OCI-LY1 (cell line): Measurements from ENCODE around the gene ADIRF.

Experiments used
- H2AFZ ChIP-seq: fragments of 200-600 bp; sonication (generic), shearing (Covaris generic); 2 replicates; pipeline ENCODE4 v1.6.0; 2014; ENCODE audit warnings: antibody characterized with exemption, mild to moderate bottlenecking, low read length
- H3F3A ChIP-seq: fragments of 200-600 bp; sonication (generic), shearing (Covaris generic); 2 replicates; pipeline ENCODE4 v1.6.0; 2014; ENCODE audit warnings: mild to moderate bottlenecking, antibody characterized with exemption, low read length, moderate library complexity; ENCODE audit not compliant: insufficient read depth
- H3K27ac ChIP-seq: fragments of 200-600 bp; sonication (generic); 2 replicates; pipeline ENCODE4 v1.5.1; 2014; ENCODE audit warnings: low read length, mixed run types, mild to moderate bottlenecking, low read depth; ENCODE audit not compliant: poor library complexity, severe bottlenecking
- H3K27me3 ChIP-seq: fragments of 200-600 bp; sonication (generic); 2 replicates; pipeline ENCODE4 v1.6.0; 2014; ENCODE audit warnings: antibody characterized with exemption, mild to moderate bottlenecking, low read length, moderate library complexity; ENCODE audit not compliant: insufficient read depth
- H3K36me3 ChIP-seq: fragments of 200-600 bp; sonication (generic); 2 replicates; pipeline ENCODE4 v1.6.1; 2014; ENCODE audit warnings: mild to moderate bottlenecking, antibody characterized with exemption, low read length, moderate library complexity, mixed read lengths; ENCODE audit not compliant: insufficient read depth
- H3K4me1 ChIP-seq: fragments of 200-600 bp; sonication (generic); 2 replicates; pipeline ENCODE4 v1.5.1; 2014; ENCODE audit warnings: mild to moderate bottlenecking, low read length, moderate library complexity; ENCODE audit not compliant: insufficient read depth, severe bottlenecking
- H3K4me2 ChIP-seq: fragments of 200-600 bp; sonication (generic), shearing (Covaris generic); 2 replicates; pipeline ENCODE4 v1.6.1; 2014; ENCODE audit warnings: low read length
- H3K4me3 ChIP-seq: fragments of 200-600 bp; sonication (generic); 2 replicates; pipeline ENCODE4 v1.5.1; 2014; ENCODE audit warnings: low read length, low read depth, mild to moderate bottlenecking, mixed read lengths; ENCODE audit not compliant: poor library complexity, severe bottlenecking
- H3K79me2 ChIP-seq: fragments of 200-600 bp; shearing (Covaris generic); 2 replicates; pipeline ENCODE4 v1.6.1; 2016; ENCODE audit warnings: mixed run types, low read length, mixed read lengths; ENCODE audit not compliant: insufficient read depth
- H3K9ac ChIP-seq: fragments of 200-600 bp; sonication (generic), shearing (Covaris generic); 2 replicates; pipeline ENCODE4 v1.6.1; 2014; ENCODE audit warnings: mild to moderate bottlenecking, low read length, mixed read lengths
- H3K9me2 ChIP-seq: fragments of 200-600 bp; sonication (generic), shearing (Covaris generic); 2 replicates; pipeline ENCODE4 v1.6.1; 2014; ENCODE audit warnings: low read depth, mild to moderate bottlenecking, low read length, mixed read lengths
- H3K9me3 ChIP-seq: fragments of 200-600 bp; shearing (Covaris generic); 2 replicates; pipeline ENCODE4 v1.6.1; 2014; ENCODE audit warnings: low read length, mixed read lengths
- H4K20me1 ChIP-seq: fragments of 200-600 bp; sonication (generic), shearing (Covaris generic); 2 replicates; pipeline ENCODE4 v1.6.0; 2016; ENCODE audit warnings: mild to moderate bottlenecking, low read length; ENCODE audit not compliant: insufficient read depth
- CTCF ChIP-seq: fragments of 200-600 bp; sonication (generic), shearing (Covaris generic); IDR thresholded peaks from 2 replicates; pipeline ENCODE4 v1.5.1; 2017; ENCODE audit warnings: mild to moderate bottlenecking, antibody characterized with exemption, low read length, moderate library complexity, mixed read lengths
- EZH2 ChIP-seq: fragments of 200-600 bp; sonication (generic), shearing (Covaris generic); IDR thresholded peaks from 2 replicates; pipeline ENCODE4 v1.8.0; 2017; ENCODE audit warnings: borderline replicate concordance, mixed run types, mild to moderate bottlenecking, antibody characterized with exemption, low read length, moderate library complexity, mixed read lengths

ADIRF gene

GRCh38 chr10:86967481-86967941 is 771 bp upstream of the ADIRF start:
- no peaks in the 10 kb centered on the region for H4K20me1 ChIP-seq
- no peak overlapping the region for H3K27ac ChIP-seq
- peaks cover 26% of the 10 kb centered on the region for H3K4me1 ChIP-seq
- no peaks in the 10 kb centered on the region for H3K9me2 ChIP-seq
- H3K4me2 ChIP-seq, result no peak overlapping the region
- TF ChIP-seq CTCF, result no peak
- no peak for TF ChIP-seq EZH2
- H3F3A ChIP-seq, result no peaks in the 10 kb centered on the region
- H3K79me2 ChIP-seq, result no peaks in the 10 kb centered on the region
- H2AFZ ChIP-seq, result no peak overlapping the region
- H3K9ac ChIP-seq, result no peak overlapping the region
- H3K27me3 ChIP-seq, result no peaks in the 10 kb centered on the region
- no peak overlapping the region for H3K4me3 ChIP-seq
- no peaks in the 10 kb centered on the region for H3K36me3 ChIP-seq
- no peaks in the 10 kb centered on the region for H3K9me3 ChIP-seq

GRCh38 chr10:86968994-86969355 is 693 bp downstream of the ADIRF start:
- Histone ChIP-seq H3F3A (no peaks in the 10 kb centered on the region), H3K4me3 (no peak overlapping the region), H2AFZ (no peak overlapping the region), H3K4me1 (peaks cover 26% of the 10 kb centered on the region), H4K20me1 (no peaks in the 10 kb centered on the region), H3K9ac (no peak overlapping the region), H3K9me3 (no peaks in the 10 kb centered on the region), H3K4me2 (no peak overlapping the region), H3K27me3 (no peaks in the 10 kb centered on the region), H3K27ac (no peak overlapping the region), H3K79me2 (no peaks in the 10 kb centered on the region), H3K9me2 (no peaks in the 10 kb centered on the region), H3K36me3 (no peaks in the 10 kb centered on the region)
- TF ChIP-seq EZH2 (no peak), CTCF (no peak)

- H3K9me2 ChIP-seq, result no peaks in the 10 kb centered on the region
- peaks cover 26% of the 10 kb centered on the region for H3K4me1 ChIP-seq
- no peaks in the 10 kb centered on the region for H4K20me1 ChIP-seq
- H3F3A ChIP-seq, result no peaks in the 10 kb centered on the region
- no peaks in the 10 kb centered on the region for H3K27me3 ChIP-seq
- H3K9me3 ChIP-seq, result no peaks in the 10 kb centered on the region
- H3K79me2 ChIP-seq, result no peaks in the 10 kb centered on the region
- TF ChIP-seq CTCF, result no peak
- no peak for TF ChIP-seq EZH2
- peak overlapping the region; percentile 75 for H3K4me3 ChIP-seq
- H3K27ac ChIP-seq, result no peak overlapping the region
- H3K4me2 ChIP-seq, result no peak overlapping the region
- no peak overlapping the region for H2AFZ ChIP-seq
- H3K36me3 ChIP-seq, result no peaks in the 10 kb centered on the region
- H3K9ac ChIP-seq, result no peak overlapping the region
These were observed 1.2 kb downstream of the ADIRF start for GRCh38 chr10:86969421-86970041.
